HepG2 (cell line): Measurements from ENCODE around the gene TADA2B. TPM values are rescaled to one million over a fixed set of nuclear protein-coding genes. Genes with fewer than 3 reads are reported as not detected.

ENCODE experiments used
- ATAC-seq: fragments of 200-7000 bp; cut with Tn5 transposase; 3 replicates; pipeline ENCODE4 v1.9.1; 2020; ENCODE audit warnings: mild to moderate bottlenecking, moderate library complexity
- BruUV-seq: library from RNA; stranded (reverse); fragments of 400-500 nt; replicated peaks from 2 replicates; lab custom pipeline; 2021; lab: Mats Ljungman, UMichigan
- CTCF ChIA-PET: fragments of 300-600 bp; formaldehyde crosslinking; extraction: SDS; loops from one replicate; lab custom pipeline; 2021; ENCODE audit warnings: low total read pairs, inconsistent platforms, low intra/inter-chr PET ratio; lab: Yijun Ruan, JAX
- POLR2A ChIA-PET: fragments of 350-600 bp; sonication (Branson Sonifier 250); formaldehyde crosslinking; loops from one replicate; lab custom pipeline; 2020; ENCODE audit warnings: antibody characterized with exemption, inconsistent platforms; lab: Yijun Ruan, JAX
- DNase-seq: peaks from one replicate; pipeline ENCODE4 v3.0.0-alpha.2; 2015; ENCODE audit warnings: low spot score
- FAIRE-seq: peaks from 3 replicates; lab custom pipeline; 2011; peaks lifted over from hg19 to GRCh38; lab: Jason Lieb, UNC
- H2AFZ ChIP-seq: one replicate; pipeline ENCODE4 v1.6.1; 2011; ENCODE audit warnings: low read length, inconsistent platforms
- H3K27ac ChIP-seq: fragments of 300-600 bp; 3 replicates; pipeline ENCODE4 v1.8.0; 2011; ENCODE audit warnings: mixed run types, mild to moderate bottlenecking, mixed read lengths, low read length, inconsistent platforms; ENCODE audit not compliant: insufficient read depth; ENCODE audit errors: extremely low read length
- H3K27me3 ChIP-seq, 2 experiments: fragments of 200-600 bp in 1 of 2; 2 replicates in 1 of 2; 3 replicates in 1 of 2; pipeline versions ENCODE4 v1.6.0 to v1.8.0; 2011; ENCODE audit warnings: low read length in 2 of 2, mild to moderate bottlenecking in 2 of 2, moderate library complexity in 2 of 2, inconsistent platforms in 1 of 2; ENCODE audit not compliant: insufficient read depth in 2 of 2, control insufficient read depth in 1 of 2
- H3K36me3 ChIP-seq, 2 experiments: fragments of 200-600 bp in 1 of 2; replicated peaks in 1 of 2; 2 replicates in 1 of 2; 3 replicates in 1 of 2; pipeline versions ENCODE4 v1.5.1 to v1.8.0; 2011; ENCODE audit warnings: low read length in 2 of 2, inconsistent platforms in 1 of 2; ENCODE audit not compliant: insufficient read depth in 2 of 2, control insufficient read depth in 1 of 2
- H3K4me1 ChIP-seq: 2 replicates; pipeline ENCODE4 v1.5.1; 2012; ENCODE audit warnings: low read length, inconsistent platforms; ENCODE audit not compliant: insufficient read depth
- H3K4me2 ChIP-seq: 2 replicates; pipeline ENCODE4 v1.6.0; 2011; ENCODE audit warnings: low read depth, low read length, inconsistent platforms
- H3K4me3 ChIP-seq, 3 experiments: fragments of 200-600 bp in 1 of 3; sonication (generic), shearing (Covaris generic) in 1 of 3; replicated peaks in 1 of 3; 2 replicates each; pipeline ENCODE4 v1.5.1; 2011 to 2016; ENCODE audit warnings: low read length in 3 of 3, inconsistent platforms in 2 of 3, low read depth in 2 of 3, mild to moderate bottlenecking in 2 of 3, control low read depth in 1 of 3, mixed read lengths in 1 of 3; ENCODE audit not compliant: insufficient read depth in 1 of 3
- H3K79me2 ChIP-seq: one replicate; pipeline ENCODE4 v1.6.1; 2011; ENCODE audit warnings: low read length, inconsistent platforms; ENCODE audit not compliant: insufficient read depth
- H3K9ac ChIP-seq: 2 replicates; pipeline ENCODE4 v1.6.0; 2011; ENCODE audit warnings: mild to moderate bottlenecking, low read depth, low read length, inconsistent platforms; ENCODE audit not compliant: insufficient read depth
- H3K9me3 ChIP-seq: 2 replicates; pipeline ENCODE4 v1.5.1; 2012; ENCODE audit warnings: mild to moderate bottlenecking, low read length
- H4K20me1 ChIP-seq: 2 replicates; pipeline ENCODE4 v1.6.0; 2011; ENCODE audit warnings: inconsistent platforms, mild to moderate bottlenecking, low read length, moderate library complexity; ENCODE audit not compliant: insufficient read depth
- CC2D1A ChIP-seq: sonication (generic); formaldehyde crosslinking; IDR thresholded peaks from 2 replicates; pipeline ENCODE4 v1.8.1; 2023; ENCODE audit warnings: mild to moderate bottlenecking, missing genetic modification reagents
- DMAP1 ChIP-seq: IDR thresholded peaks from 2 replicates; pipeline ENCODE4 v1.6.1; 2016
- ERF ChIP-seq: IDR thresholded peaks from 2 replicates; pipeline ENCODE4 v1.6.1; 2018; ENCODE audit warnings: missing biosample characterization, missing genetic modification reagents
- GPN1 ChIP-seq: sonication (generic); formaldehyde crosslinking; IDR thresholded peaks from 2 replicates; pipeline ENCODE4 v1.5.1; 2020; ENCODE audit warnings: missing genetic modification reagents, borderline replicate concordance
- HHEX ChIP-seq: IDR thresholded peaks from 2 replicates; pipeline ENCODE4 v1.6.1; 2016; ENCODE audit warnings: control low read depth
- MXI1 ChIP-seq: IDR thresholded peaks from 3 replicates; pipeline ENCODE4 v1.6.1; 2012; ENCODE audit warnings: low read depth, low read length, inconsistent platforms, borderline replicate concordance
- NR2C2 ChIP-seq: sonication (generic); formaldehyde crosslinking; IDR thresholded peaks from 2 replicates; pipeline ENCODE4 v1.4.0; 2020; ENCODE audit warnings: missing genetic modification reagents, mild to moderate bottlenecking, moderate library complexity, borderline replicate concordance
- SIX4 ChIP-seq: sonication (generic); formaldehyde crosslinking; IDR thresholded peaks from 2 replicates; pipeline ENCODE4 v1.4.0; 2020; ENCODE audit warnings: missing genetic modification reagents
- SMARCC2 ChIP-seq: fragments of 450-650 bp; IDR thresholded peaks from 2 replicates; pipeline ENCODE4 v1.6.1; 2017; ENCODE audit warnings: antibody characterized with exemption, mild to moderate bottlenecking
- SNAI1 ChIP-seq: sonication (generic); formaldehyde crosslinking; IDR thresholded peaks from 2 replicates; pipeline ENCODE4 v1.5.0; 2020; ENCODE audit warnings: mild to moderate bottlenecking, missing genetic modification reagents, borderline replicate concordance
- TRAFD1 ChIP-seq: sonication (generic); formaldehyde crosslinking; IDR thresholded peaks from 2 replicates; pipeline ENCODE4 v1.5.1; 2020; ENCODE audit warnings: missing genetic modification reagents, mild to moderate bottlenecking, borderline replicate concordance
- ZHX1 ChIP-seq: sonication (generic); formaldehyde crosslinking; IDR thresholded peaks from 2 replicates; pipeline ENCODE4 v1.8.1; 2022; ENCODE audit warnings: low read depth, mild to moderate bottlenecking, missing genetic modification reagents
- ZNF251 ChIP-seq: sonication (generic); formaldehyde crosslinking; IDR thresholded peaks from 2 replicates; pipeline ENCODE4 v1.9.0; 2021; ENCODE audit warnings: mild to moderate bottlenecking, missing genetic modification reagents
- WGBS: methylation state at CpG from one replicate; pipeline ENCODE4 v1.1.6; 2017; ENCODE audit warnings: low lambda C conversion rate; 5-methylcytosine and 5-hydroxymethylcytosine counted together
- in situ Hi-C: cut with HindIII; loops from 2 replicates; pipeline ENCODE4 v1.10.0; 2017; ENCODE audit warnings: low pct_unique_long_range_greater_than_20kb; ENCODE audit not compliant: extremely low pct_ligation_motif_present
- intact Hi-C: fragments of 100-400 bp; cut with micrococcal nuclease; formaldehyde crosslinking; loops from one replicate; pipeline ENCODE4 v1.10.0; 2022; ENCODE audit not compliant: unreplicated experiment
- polyA plus RNA-seq, 8 experiments: library from polyadenylated mRNA; depleted of rRNA in 3 of 8; stranded (reverse) in 7 of 8; unstranded in 1 of 8; fragments of >200 nt; fragmentation: Illumina TruSeq in 4 of 8; extraction: Trizol in 4 of 8; gene quantifications; 2 replicates each; pipeline versions ENCODE4 v1.2.1 to v1.2.3, GENCODE V29; 2011 to 2016; ENCODE audit warnings: low read depth in 4 of 8, missing spikeins in 1 of 8, mixed read lengths in 1 of 8; ENCODE audit not compliant: insufficient read depth in 1 of 8
- total RNA-seq, 5 experiments: library from RNA; depleted of rRNA; stranded (reverse); fragments of >200 nt; fragmentation: Illumina TruSeq; extraction: Trizol; gene quantifications; 2 replicates each; pipeline ENCODE4 v1.2.3, GENCODE V29; 2016; ENCODE audit warnings: low read depth in 1 of 5

TADA2B gene
- total and polyA plus RNA-seq, 2 of the 13 experiments (the other 11 are each of a cell fraction or from before 2014, with no cell fraction given): 4.6 to 8.9 TPM

DNA sequence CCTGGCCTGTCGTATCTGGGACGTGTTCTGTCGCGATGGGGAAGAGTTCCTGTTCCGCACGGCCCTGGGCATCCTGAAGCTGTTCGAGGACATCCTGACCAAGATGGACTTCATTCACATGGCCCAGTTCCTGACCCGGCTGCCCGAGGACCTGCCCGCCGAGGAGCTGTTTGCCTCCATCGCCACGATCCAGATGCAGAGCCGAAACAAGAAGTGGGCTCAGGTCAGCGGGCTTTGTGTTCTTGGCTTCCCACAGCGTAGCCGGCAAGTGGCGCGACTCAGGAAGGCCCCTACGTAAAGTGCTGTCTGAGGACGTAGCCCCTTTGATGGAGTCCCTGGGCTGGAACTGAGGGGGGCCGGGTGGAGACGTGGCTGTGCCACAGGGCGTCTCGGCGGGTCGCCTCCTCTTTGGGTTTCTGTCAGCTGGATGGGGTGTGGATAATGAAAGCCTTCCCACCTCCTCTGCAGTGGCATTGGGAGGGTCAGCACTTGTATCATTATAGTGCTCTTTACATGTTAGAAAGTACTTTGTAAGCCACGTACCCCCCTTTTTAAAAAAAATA, 18.1 kb upstream of the TADA2B start:
- H3K4me2 ChIP-seq: no peak overlapping the region
- peaks cover 26 to 67% of the 10 kb centered on the region in 2 experiments; a peak in 4 of 5 replicates for H3K36me3 ChIP-seq
- FAIRE-seq: no peak
- DNase-seq: no peak
- H4K20me1 ChIP-seq: no peaks in the 10 kb centered on the region
- H3K27me3 ChIP-seq: no peaks in the 10 kb centered on the region
- no peak for TF ChIP-seq MXI1
- TF ChIP-seq SNAI1 (CRISPR knock-in tag): no peak
- TF ChIP-seq NR2C2 (CRISPR knock-in tag): no peak
- TF ChIP-seq GPN1 (CRISPR knock-in tag): no peak
- TF ChIP-seq TRAFD1: no peak
- TF ChIP-seq SIX4: no peak
- TF ChIP-seq ZNF251 (CRISPR knock-in tag): no peak
- no peak for TF ChIP-seq HHEX (CRISPR knock-in tag)
- TF ChIP-seq DMAP1: no peak
- no peak for TF ChIP-seq ERF (CRISPR knock-in tag)
- no peak for TF ChIP-seq ZHX1 (CRISPR knock-in tag)
- TF ChIP-seq SMARCC2: no peak
- no peak for TF ChIP-seq CC2D1A (CRISPR knock-in tag)
- CTCF ChIA-PET: no interaction called here
- in situ Hi-C loops (no loop called here), intact Hi-C loops (no loop called here)
- WGBS: 91% methylated on average over 28 of the region's 28 CpGs
- peaks cover 35% of the 10 kb centered on the region for H3K4me1 ChIP-seq
- H3K9ac ChIP-seq: no peak overlapping the region
- H3K9me3 ChIP-seq: no peaks in the 10 kb centered on the region
- POLR2A ChIA-PET: no interaction called here
- no peak overlapping the region for H3K27ac ChIP-seq
- H3K4me3 ChIP-seq: no peak overlapping the region
- no peaks in the 10 kb centered on the region for H3K79me2 ChIP-seq
- ATAC-seq: no peak
- no peak overlapping the region for H2AFZ ChIP-seq
- no TSS peak for BruUV-seq
